Colonic mucosa (tissue), 4 donors: ENCODE data around the gene RASD1. TPM values are rescaled to one million over a fixed set of nuclear protein-coding genes. Genes with fewer than 3 reads are reported as not detected.
"Not testable (repeated sequence)": the region's sequence is repeated elsewhere in the genome, so short reads cannot be mapped to it uniquely, and the experiment has no call there.

Source experiments
- DNase-seq: peaks from one replicate; pipeline ENCODE4 v3.0.0-alpha.2; 2020
- H3K27ac ChIP-seq: fragments of 200-600 bp; one replicate; pipeline ENCODE4 v1.8.0; 2021
- H3K27me3 ChIP-seq: fragments of 200-600 bp; one replicate; pipeline ENCODE4 v1.8.0; 2021
- H3K36me3 ChIP-seq: fragments of 200-600 bp; one replicate; pipeline ENCODE4 v1.8.0; 2021
- H3K4me1 ChIP-seq: fragments of 200-600 bp; one replicate; pipeline ENCODE4 v1.8.0; 2021; ENCODE audit warnings: mild to moderate bottlenecking
- H3K4me3 ChIP-seq: fragments of 200-600 bp; one replicate; pipeline ENCODE4 v1.8.0; 2021
- H3K9ac ChIP-seq, 2 donors: one replicate each; pipeline ENCODE4 v1.7.0; 2013; ENCODE audit warnings: control low read depth in 2 of 2, low read depth in 2 of 2, low read length in 2 of 2
- H3K9me3 ChIP-seq: fragments of 200-600 bp; one replicate; pipeline ENCODE4 v1.8.0; 2021
- intact Hi-C: fragments of 100-400 bp; cut with DNase I; formaldehyde crosslinking; loops from one replicate; pipeline ENCODE4 v1.14.1; 2022
- total RNA-seq, 2 donors: library from RNA; stranded (reverse); fragmentation: NEBNext Ultra II Directional in 1 of 2; extraction: Animal tissue kit (Norgen Biotek cat#: 25700) in 1 of 2; gene quantifications; one replicate each; pipeline ENCODE4 v1.2.1, GENCODE V29; 2021
- TF ChIP-seq, protein P1 (sequence below): fragments of 200-600 bp; IDR thresholded peaks from one replicate; pipeline ENCODE4 v1.8.0; 2022; ENCODE audit warnings: antibody characterized with exemption, mild to moderate bottlenecking
- donor health status: healthy.
- donor health status: DM: no; HTN: no; CAD: no.
- donor health status: DM: no; HTN: no; CAD: no.

RASD1 gene
- total RNA-seq, 2 donors from 2014 or later = 21.6 to 24.9 TPM

- intact Hi-C loops = no loop called here
- DNase-seq = no peak
Measured at GRCh38 chr17:17468217-17469010, 27.8 kb downstream of the RASD1 start.

DNA sequence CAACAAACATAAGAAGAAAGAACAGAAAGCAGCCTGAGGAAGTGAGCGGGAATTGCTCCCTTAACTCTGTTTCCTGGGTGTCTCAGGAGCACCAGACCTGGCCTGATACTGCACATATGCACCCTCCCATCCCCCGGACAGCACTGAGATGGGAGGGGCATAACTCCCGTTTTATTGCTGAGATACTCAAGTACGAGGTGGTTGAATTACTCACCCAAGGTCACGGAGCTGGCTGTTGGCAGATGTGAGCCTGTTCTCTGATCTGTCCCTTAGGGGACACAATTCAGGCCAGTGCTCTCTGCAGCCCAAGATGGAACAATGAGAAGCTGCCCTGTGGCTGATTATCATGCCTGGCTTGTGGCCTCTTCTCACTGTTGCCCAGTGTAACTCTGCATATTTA is 28.5 kb downstream of the RASD1 start:
- DNase-seq = peak; percentile 83
- Histone ChIP-seq H3K9me3 (no peaks in the 10 kb centered on the region), H3K4me1 (peaks cover 5% of the 10 kb centered on the region), H3K27me3 (no peaks in the 10 kb centered on the region), H3K36me3 (no peaks in the 10 kb centered on the region), H3K9ac (peak overlapping the region in 1 of 2 donors; percentile 9), H3K4me3 (no peak overlapping the region), H3K27ac (peak overlapping the region; percentile 30)
- TF ChIP-seq, protein P1, sequence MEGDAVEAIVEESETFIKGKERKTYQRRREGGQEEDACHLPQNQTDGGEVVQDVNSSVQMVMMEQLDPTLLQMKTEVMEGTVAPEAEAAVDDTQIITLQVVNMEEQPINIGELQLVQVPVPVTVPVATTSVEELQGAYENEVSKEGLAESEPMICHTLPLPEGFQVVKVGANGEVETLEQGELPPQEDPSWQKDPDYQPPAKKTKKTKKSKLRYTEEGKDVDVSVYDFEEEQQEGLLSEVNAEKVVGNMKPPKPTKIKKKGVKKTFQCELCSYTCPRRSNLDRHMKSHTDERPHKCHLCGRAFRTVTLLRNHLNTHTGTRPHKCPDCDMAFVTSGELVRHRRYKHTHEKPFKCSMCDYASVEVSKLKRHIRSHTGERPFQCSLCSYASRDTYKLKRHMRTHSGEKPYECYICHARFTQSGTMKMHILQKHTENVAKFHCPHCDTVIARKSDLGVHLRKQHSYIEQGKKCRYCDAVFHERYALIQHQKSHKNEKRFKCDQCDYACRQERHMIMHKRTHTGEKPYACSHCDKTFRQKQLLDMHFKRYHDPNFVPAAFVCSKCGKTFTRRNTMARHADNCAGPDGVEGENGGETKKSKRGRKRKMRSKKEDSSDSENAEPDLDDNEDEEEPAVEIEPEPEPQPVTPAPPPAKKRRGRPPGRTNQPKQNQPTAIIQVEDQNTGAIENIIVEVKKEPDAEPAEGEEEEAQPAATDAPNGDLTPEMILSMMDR = no peak
- intact Hi-C loops = no loop called here

More at GRCh38 chr17:17468217-17469010, 27.8 kb downstream of the RASD1 start:
- Histone ChIP-seq H3K9ac (no peak overlapping the region), H3K27me3 (no peaks in the 10 kb centered on the region), H3K36me3 (no peaks in the 10 kb centered on the region), H3K4me1 (peaks cover 5% of the 10 kb centered on the region), H3K9me3 (no peaks in the 10 kb centered on the region), H3K27ac (peak overlapping the region; percentile 30), H3K4me3 (no peak overlapping the region)
- TF ChIP-seq, protein P1 = no peak

DNA sequence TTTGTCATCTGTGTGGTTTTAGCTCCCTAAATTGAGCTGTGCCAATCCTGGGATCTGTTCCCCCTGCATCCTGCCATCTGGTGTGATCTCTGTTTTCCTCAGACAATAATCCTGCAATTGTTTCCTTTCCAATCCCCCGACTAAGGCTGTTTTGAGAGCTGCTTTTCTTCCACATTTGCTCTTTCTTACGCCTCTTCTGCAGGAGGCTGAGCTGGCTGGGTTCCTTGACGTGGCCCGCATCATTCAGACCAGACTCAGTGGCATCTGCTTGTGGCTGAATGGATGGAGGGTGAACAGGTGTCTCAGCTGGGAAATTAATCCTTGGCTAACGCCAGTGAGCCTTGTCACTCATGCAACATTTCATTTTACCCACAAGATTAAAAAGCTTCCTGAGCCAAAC is 29.2 kb downstream of the RASD1 start:
- Histone ChIP-seq H3K4me1 (peaks cover 5% of the 10 kb centered on the region), H3K9ac (peak overlapping the region in 1 of 2 donors; percentile 9), H3K9me3 (no peaks in the 10 kb centered on the region), H3K27ac (no peak overlapping the region), H3K4me3 (no peak overlapping the region), H3K36me3 (no peaks in the 10 kb centered on the region), H3K27me3 (no peaks in the 10 kb centered on the region)
- DNase-seq = no peak
- intact Hi-C loops = no loop called here
- TF ChIP-seq, protein P1 = no peak

DNA sequence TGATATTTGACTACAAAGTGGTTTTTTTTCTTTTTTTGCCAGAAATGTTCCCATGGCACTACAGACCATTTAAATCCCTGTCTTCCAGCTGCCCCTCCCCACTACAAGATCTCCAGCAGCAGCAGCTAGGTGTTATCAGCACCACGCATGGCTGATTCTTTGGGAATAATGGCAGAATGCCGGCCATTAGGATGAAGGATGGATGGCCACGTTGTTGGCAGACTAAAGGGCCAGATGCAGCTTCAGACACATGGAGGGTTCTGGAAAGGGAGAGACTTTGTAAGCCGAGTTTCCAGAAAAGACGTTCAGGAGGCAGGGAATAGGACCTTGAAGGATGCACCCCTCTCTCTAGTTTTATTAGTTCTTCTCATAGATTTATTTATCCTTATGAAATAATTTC is 29.7 kb downstream of the RASD1 start:
- no peak overlapping the region for H3K9ac ChIP-seq

GRCh38 chr17:17465878-17466277 is 30.3 kb downstream of the RASD1 start:
- intact Hi-C loops, H3K4me3 ChIP-seq, H3K27ac ChIP-seq, DNase-seq, H3K4me1 ChIP-seq, H3K27me3 ChIP-seq, H3K9ac ChIP-seq, H3K36me3 ChIP-seq, H3K9me3 ChIP-seq: not testable (repeated sequence)

More for the DNA sequence above, 29.7 kb downstream of the RASD1 start:
- Histone ChIP-seq H3K4me1 (peaks cover 5% of the 10 kb centered on the region), H3K36me3 (no peaks in the 10 kb centered on the region), H3K4me3 (no peak overlapping the region), H3K9me3 (no peaks in the 10 kb centered on the region), H3K27me3 (no peaks in the 10 kb centered on the region), H3K27ac (no peak overlapping the region)
- no peak for DNase-seq
- TF ChIP-seq, protein P1 = no peak
- intact Hi-C loops = no loop called here

GRCh38 chr17:17463821-17464220 is 32.4 kb downstream of the RASD1 start:
- TF ChIP-seq, protein P1 = no peak

More at GRCh38 chr17:17463821-17464220, 32.4 kb downstream of the RASD1 start:
- Histone ChIP-seq H3K4me3 (no peak overlapping the region), H3K27ac (no peak overlapping the region), H3K9me3 (no peaks in the 10 kb centered on the region), H3K27me3 (no peaks in the 10 kb centered on the region), H3K4me1 (peaks cover 5% of the 10 kb centered on the region), H3K9ac (no peak overlapping the region), H3K36me3 (no peaks in the 10 kb centered on the region)
- intact Hi-C loops = no loop called here
- DNase-seq = no peak
